Prostate gland (tissue), 2 donors: ENCODE data around the gene ANXA4. TPM values are rescaled to one million over a fixed set of nuclear protein-coding genes. Genes with fewer than 3 reads are reported as not detected.
A peak's percentile ranks its signal among the peaks of the same experiment; 100 is the strongest.
"Not testable (repeated sequence)": the region's sequence is repeated elsewhere in the genome, so short reads cannot be mapped to it uniquely, and the experiment has no call there.

Experiments
- DNase-seq: peaks from one replicate; pipeline ENCODE4 v3.0.0-alpha.2; 2019; ENCODE audit warnings: low spot score
- H3K27ac ChIP-seq, 2 donors: fragments of 200-600 bp; sonication (generic); 2 replicates each; pipeline ENCODE4 v1.5.1; 2017 to 2019
- H3K27me3 ChIP-seq: fragments of 200-600 bp; sonication (generic); replicated peaks from 2 replicates; pipeline ENCODE4 v1.5.1; 2019; ENCODE audit not compliant: insufficient read depth
- H3K36me3 ChIP-seq, 2 donors: fragments of 200-600 bp; sonication (generic); 1 replicate in 1 of 2; 2 replicates in 1 of 2; pipeline versions ENCODE4 v1.5.1 to v1.8.1; 2017 to 2019
- H3K4me1 ChIP-seq: fragments of 200-600 bp; sonication (generic); replicated peaks from 2 replicates; pipeline ENCODE4 v1.5.1; 2019
- H3K4me3 ChIP-seq, 2 donors: fragments of 200-600 bp; sonication (generic); 2 replicates each; pipeline ENCODE4 v1.5.1; 2017 to 2019
- H3K9me3 ChIP-seq: fragments of 200-600 bp; sonication (generic); 2 replicates; pipeline ENCODE4 v1.5.1; 2017
- POLR2A ChIP-seq: fragments of 450-650 bp; IDR thresholded peaks from one replicate; pipeline ENCODE4 v1.6.1; 2016; ENCODE audit warnings: antibody characterized with exemption, mild to moderate bottlenecking
- POLR2AphosphoS5 ChIP-seq: sonication (generic); formaldehyde crosslinking; IDR thresholded peaks from one replicate; pipeline ENCODE4 v1.6.1; 2017; ENCODE audit warnings: antibody characterized with exemption
- WGBS: methylation state at CpG from one replicate; pipeline ENCODE4 v1.1.5; 2018; 5-methylcytosine and 5-hydroxymethylcytosine counted together
- intact Hi-C: fragments of 100-400 bp; cut with DNase I; formaldehyde crosslinking; loops from one replicate; pipeline ENCODE4 v1.14.2; 2022
- total RNA-seq, 2 donors: library from RNA; depleted of rRNA; stranded (reverse); fragments of >200 nt; gene quantifications; one replicate each; pipeline ENCODE4 v1.1.0, GENCODE V29; 2016
- TF ChIP-seq, protein P1 (sequence below), 4 experiments: fragments of 200-600 bp in 2 of 4; fragments of 450-650 bp in 2 of 4; sonication (generic) in 2 of 4; IDR thresholded peaks; 1 replicate in 3 of 4; 2 replicates in 1 of 4; pipeline ENCODE4 v1.5.1; 2016 to 2019; ENCODE audit warnings: antibody characterized with exemption in 4 of 4, mild to moderate bottlenecking in 2 of 4, moderate library complexity in 2 of 4

ANXA4 gene
- total RNA-seq, 2 donors from 2014 or later = 37.7 to 40.1 TPM

DNA sequence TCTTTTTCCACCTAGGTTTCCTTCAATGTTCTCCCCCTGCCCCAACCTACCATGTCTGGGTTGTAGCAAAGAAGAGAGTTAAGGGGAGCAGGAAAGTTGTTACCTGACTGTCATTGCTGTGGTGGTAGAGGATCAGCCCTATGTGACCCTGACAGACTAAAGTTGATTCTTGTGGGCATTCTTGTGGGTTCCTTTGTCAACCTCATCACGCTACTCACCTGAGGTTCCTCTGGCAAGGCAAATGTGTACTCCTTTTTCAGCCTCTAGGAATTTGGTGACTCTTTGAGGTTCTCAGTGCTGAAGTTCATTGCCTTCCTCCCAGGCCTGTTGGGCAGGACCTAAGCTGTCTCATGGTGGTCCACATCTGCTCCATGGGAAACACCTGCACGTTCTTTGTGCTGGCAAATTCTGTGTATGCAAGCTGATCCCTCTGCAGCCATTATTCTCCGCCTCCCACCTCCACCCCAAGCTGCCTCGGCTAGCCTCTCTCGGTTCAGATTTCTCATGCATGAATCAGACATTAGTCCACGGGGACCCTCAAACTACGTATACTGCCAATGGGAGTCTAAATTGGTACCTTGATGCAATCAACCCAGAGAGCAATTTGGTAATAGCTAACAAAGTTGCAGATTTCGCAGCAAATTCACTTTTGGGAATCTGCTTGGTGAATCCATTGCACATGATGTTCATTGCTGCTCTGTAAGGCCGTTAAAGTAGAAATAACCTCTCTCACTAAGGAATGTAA is 86.0 kb downstream of the ANXA4 start:
- Histone ChIP-seq H3K27ac (no peak overlapping the region), H3K36me3 (no peaks in the 10 kb centered on the region), H3K27me3 (no peaks in the 10 kb centered on the region), H3K4me1 (no peaks in the 10 kb centered on the region), H3K9me3 (no peaks in the 10 kb centered on the region), H3K4me3 (no peak overlapping the region)
- TF ChIP-seq POLR2AphosphoS5 (no peak), POLR2A (no peak)
- TF ChIP-seq, protein P1, sequence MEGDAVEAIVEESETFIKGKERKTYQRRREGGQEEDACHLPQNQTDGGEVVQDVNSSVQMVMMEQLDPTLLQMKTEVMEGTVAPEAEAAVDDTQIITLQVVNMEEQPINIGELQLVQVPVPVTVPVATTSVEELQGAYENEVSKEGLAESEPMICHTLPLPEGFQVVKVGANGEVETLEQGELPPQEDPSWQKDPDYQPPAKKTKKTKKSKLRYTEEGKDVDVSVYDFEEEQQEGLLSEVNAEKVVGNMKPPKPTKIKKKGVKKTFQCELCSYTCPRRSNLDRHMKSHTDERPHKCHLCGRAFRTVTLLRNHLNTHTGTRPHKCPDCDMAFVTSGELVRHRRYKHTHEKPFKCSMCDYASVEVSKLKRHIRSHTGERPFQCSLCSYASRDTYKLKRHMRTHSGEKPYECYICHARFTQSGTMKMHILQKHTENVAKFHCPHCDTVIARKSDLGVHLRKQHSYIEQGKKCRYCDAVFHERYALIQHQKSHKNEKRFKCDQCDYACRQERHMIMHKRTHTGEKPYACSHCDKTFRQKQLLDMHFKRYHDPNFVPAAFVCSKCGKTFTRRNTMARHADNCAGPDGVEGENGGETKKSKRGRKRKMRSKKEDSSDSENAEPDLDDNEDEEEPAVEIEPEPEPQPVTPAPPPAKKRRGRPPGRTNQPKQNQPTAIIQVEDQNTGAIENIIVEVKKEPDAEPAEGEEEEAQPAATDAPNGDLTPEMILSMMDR (IDR thresholded peaks at IDR 0.05) = no peak
- DNase-seq = no peak
- intact Hi-C loops = no loop called here
- WGBS = 82% methylated on average over 9 of the region's 9 CpGs

DNA sequence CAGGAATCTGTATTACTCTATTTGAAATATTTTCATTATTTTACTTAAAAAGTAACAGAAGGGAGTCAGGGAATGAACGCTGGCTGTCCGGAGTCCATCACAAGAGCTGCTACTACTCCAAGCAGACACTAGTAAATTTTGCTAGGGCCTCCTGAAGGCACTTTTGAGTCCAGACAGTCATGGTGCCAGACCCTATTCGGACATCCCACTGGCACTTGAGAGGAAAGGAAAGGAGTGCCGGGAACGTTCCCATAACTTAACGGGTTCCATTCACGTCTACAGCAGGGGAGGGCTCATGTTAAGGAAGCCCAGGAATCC is 87.0 kb downstream of the ANXA4 start:
- Histone ChIP-seq H3K27me3 (no peaks in the 10 kb centered on the region), H3K27ac (peak overlapping the region; percentile 90 to 92), H3K9me3 (no peaks in the 10 kb centered on the region), H3K36me3 (no peaks in the 10 kb centered on the region), H3K4me3 (peak overlapping the region; percentile 97 to 98), H3K4me1 (no peaks in the 10 kb centered on the region)
- 3% methylated on average over 7 of the region's 7 CpGs for whole genome bisulfite sequencing
- no peak for DNase-seq
- intact Hi-C loops = no loop called here
- no peak for TF ChIP-seq POLR2AphosphoS5
- TF ChIP-seq, protein P1 (IDR thresholded peaks at IDR 0.05) = no peak
- TF ChIP-seq POLR2A = no peak

GRCh38 chr2:69829256-69830044 is 87.5 kb downstream of the ANXA4 start, which contains the start of gene GMCL1:
Gene GMCL1 (plus strand): TSS chr2:69829660. CDS start chr2:69829893, 233 bp downstream.
- intact Hi-C loops = no loop called here
- H3K4me1 ChIP-seq = no peaks in the 10 kb centered on the region
- peak; percentile 98 for TF ChIP-seq POLR2A
- TF ChIP-seq, protein P1 (IDR thresholded peaks at IDR 0.05) = peak in 2 of 4 experiments; percentile 46 to 49
- TF ChIP-seq POLR2AphosphoS5 = peak; percentile 100
- H3K9me3 ChIP-seq = no peaks in the 10 kb centered on the region
- H3K36me3 ChIP-seq = no peaks in the 10 kb centered on the region
- DNase-seq = peak; percentile 95
- under 1% methylated on average over 69 of the region's 74 CpGs for WGBS
- peak within 1 kb of the TSS; percentile 90 to 92 for H3K27ac ChIP-seq
- H3K4me3 ChIP-seq = peak within 1 kb of the TSS; percentile 97 to 98
- no peaks in the 10 kb centered on the region for H3K27me3 ChIP-seq

DNA sequence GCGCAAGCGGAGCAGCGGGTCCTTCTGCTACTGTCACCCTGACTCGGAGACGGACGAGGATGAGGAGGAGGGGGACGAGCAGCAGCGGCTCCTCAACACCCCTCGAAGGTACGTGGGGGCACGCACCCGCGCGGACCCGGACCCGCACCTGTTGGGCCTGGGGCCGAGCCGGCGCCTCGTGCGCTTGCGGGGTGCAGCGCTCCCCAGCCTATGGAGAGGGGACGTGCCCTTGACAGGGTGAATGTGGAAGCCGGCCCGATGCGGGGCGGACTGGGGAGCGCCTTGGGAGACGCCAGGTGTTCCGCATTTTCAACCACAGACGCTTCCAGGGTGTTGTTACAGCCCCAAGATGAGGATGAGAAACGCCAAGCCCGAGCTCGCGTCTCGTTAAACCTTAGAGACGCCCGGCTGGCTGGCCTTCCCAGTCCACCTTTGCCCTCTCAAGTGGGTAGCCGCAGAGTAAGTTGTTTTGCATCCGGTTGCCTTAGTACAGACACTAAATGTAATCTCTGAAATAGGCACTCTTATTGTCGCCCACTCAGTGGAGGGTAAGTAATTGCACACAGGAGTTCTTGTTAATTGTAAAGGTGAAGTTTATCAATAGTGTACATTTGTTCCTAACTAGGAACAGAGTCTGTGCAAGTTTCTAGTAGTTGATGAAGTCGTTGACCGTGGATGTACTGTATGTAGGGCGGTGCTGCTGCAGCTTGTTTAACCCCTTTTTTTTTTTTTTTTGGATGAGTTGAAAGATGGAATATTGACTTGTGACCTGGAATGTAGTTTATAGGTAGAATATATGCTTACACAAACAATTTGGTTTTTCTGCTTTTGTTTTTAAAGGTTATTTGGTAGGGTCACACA is 88.3 kb downstream of the ANXA4 start:
- DNase-seq = peak; percentile 18
- H3K36me3 ChIP-seq = no peaks in the 10 kb centered on the region
- no peak for TF ChIP-seq POLR2A
- TF ChIP-seq POLR2AphosphoS5 = no peak
- TF ChIP-seq, protein P1 (IDR thresholded peaks at IDR 0.05) = no peak
- intact Hi-C loops = no loop called here
- WGBS = 2% methylated on average over 41 of the region's 45 CpGs
- no peaks in the 10 kb centered on the region for H3K4me1 ChIP-seq
- H3K27me3 ChIP-seq = no peaks in the 10 kb centered on the region
- H3K4me3 ChIP-seq = peak overlapping the region; percentile 97 to 98
- H3K9me3 ChIP-seq = no peaks in the 10 kb centered on the region
- H3K27ac ChIP-seq = peak overlapping the region; percentile 90 to 92

DNA sequence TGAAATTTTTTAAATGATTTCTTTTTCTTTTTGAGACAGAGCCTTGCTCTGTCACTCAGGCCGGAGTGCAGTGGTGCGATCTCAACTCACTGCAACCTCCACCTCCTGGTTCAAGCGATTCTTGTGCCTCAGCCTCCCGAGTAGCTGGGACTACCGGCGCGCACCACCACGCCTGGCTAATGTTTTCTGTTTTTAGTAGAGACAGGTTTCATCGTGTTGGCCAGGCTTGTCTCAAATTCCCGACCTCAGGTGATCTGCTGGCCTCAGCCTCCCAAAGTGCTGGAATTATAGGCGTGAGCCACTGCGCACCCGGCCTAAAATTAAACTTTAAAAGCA is 88.9 kb downstream of the ANXA4 start:
- H3K36me3 ChIP-seq, DNase-seq, H3K9me3 ChIP-seq, intact Hi-C loops, H3K27me3 ChIP-seq, H3K4me1 ChIP-seq, H3K27ac ChIP-seq: not testable (repeated sequence)
- peak overlapping the region in 1 of 2 donors; percentile 98 for H3K4me3 ChIP-seq
- WGBS = 70% methylated on average over 13 of the region's 13 CpGs
